PC-3 (cell line): Measurements from ENCODE around the gene OR1F1.

Experiments used
- EZH2 ChIP-seq: fragments of 300-600 bp; sonication (generic); IDR thresholded peaks from one replicate; pipeline ENCODE4 v1.6.1; 2017; ENCODE audit warnings: antibody characterized with exemption, mild to moderate bottlenecking, low read length; ENCODE audit not compliant: unreplicated experiment
- EZH2phosphoT487 ChIP-seq: fragments of 300-600 bp; sonication (generic); IDR thresholded peaks from 2 replicates; pipeline ENCODE4 v1.6.1; 2018; ENCODE audit warnings: mild to moderate bottlenecking, antibody characterized with exemption, low read length, borderline replicate concordance
- TF ChIP-seq, protein P1 (sequence below): fragments of 300-600 bp; sonication (generic); conservative IDR thresholded peaks from 2 replicates; pipeline ENCODE4 v1.5.1; 2017; ENCODE audit warnings: antibody characterized with exemption, low read depth, mild to moderate bottlenecking, low read length

DNA sequence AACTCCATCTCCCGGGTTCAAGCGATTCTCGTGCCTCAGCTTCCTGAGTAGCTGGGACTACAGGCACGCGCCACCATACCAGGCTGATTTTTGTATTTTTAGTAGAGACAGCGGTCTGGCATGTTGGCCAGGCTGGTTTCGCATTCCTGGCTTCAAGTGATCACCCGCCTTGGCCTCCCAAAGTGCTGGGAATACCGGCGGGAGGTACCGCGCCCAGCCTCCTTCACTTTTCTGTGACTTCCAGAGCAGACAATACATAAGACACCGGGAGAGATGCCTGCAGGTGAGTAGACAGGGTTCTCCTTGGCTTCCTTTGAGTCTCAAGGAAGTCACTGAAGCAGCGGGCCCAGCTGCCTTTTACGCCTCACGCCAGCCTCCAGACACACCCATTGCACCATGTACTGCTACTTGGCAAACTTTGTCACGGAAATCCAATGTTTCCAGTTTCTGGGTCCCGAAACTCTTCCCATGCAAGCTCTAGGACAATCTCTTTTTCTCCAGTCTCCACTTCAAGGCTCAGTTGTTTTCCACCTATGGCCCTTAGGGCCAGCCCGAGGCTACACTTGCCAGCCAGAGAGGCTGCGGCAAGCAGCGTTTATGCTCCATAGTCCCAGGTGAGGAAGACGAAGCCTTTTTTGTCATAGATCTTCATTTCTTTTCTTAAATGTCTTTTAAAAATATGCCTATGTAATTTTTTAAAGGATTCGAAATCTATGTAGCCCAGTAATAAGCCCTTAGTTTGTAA is 886 bp upstream of the OR1F1 start:
- TF ChIP-seq EZH2: no peak
- TF ChIP-seq, protein P1, sequence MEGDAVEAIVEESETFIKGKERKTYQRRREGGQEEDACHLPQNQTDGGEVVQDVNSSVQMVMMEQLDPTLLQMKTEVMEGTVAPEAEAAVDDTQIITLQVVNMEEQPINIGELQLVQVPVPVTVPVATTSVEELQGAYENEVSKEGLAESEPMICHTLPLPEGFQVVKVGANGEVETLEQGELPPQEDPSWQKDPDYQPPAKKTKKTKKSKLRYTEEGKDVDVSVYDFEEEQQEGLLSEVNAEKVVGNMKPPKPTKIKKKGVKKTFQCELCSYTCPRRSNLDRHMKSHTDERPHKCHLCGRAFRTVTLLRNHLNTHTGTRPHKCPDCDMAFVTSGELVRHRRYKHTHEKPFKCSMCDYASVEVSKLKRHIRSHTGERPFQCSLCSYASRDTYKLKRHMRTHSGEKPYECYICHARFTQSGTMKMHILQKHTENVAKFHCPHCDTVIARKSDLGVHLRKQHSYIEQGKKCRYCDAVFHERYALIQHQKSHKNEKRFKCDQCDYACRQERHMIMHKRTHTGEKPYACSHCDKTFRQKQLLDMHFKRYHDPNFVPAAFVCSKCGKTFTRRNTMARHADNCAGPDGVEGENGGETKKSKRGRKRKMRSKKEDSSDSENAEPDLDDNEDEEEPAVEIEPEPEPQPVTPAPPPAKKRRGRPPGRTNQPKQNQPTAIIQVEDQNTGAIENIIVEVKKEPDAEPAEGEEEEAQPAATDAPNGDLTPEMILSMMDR: no peak
- TF ChIP-seq EZH2phosphoT487: no peak
